ENCODE results near the gene FABP3.

DNA sequence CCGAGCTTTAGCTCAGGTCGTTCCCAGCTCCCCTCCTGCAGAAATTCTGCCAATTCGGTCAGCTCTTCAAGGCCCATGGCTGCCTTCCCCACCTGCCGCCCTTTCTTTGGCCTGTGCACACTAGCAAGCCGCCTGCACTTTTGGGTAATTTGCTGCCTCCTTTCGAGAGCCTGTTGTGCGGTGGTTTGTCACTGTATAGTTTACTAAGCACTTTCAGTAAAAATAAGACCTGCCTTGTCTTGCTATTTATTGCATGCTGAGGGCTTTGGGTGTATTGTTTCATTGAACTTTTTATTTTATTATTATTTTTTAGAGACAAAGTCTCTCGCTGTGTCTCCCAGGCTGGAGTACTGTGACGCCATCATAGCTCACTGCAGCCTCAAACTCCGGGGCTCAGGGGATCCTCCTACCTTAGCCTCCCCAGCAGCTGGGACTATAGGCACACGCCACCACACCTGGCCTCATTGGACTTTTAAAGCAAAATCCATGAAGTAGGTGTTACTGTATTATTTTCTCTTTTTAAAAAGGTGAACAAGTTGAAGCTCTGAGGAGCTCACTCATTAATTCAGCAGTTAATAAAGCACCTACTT lies 1.1 kb upstream of the FABP3 start:
- TF ChIP-seq, protein P1, sequence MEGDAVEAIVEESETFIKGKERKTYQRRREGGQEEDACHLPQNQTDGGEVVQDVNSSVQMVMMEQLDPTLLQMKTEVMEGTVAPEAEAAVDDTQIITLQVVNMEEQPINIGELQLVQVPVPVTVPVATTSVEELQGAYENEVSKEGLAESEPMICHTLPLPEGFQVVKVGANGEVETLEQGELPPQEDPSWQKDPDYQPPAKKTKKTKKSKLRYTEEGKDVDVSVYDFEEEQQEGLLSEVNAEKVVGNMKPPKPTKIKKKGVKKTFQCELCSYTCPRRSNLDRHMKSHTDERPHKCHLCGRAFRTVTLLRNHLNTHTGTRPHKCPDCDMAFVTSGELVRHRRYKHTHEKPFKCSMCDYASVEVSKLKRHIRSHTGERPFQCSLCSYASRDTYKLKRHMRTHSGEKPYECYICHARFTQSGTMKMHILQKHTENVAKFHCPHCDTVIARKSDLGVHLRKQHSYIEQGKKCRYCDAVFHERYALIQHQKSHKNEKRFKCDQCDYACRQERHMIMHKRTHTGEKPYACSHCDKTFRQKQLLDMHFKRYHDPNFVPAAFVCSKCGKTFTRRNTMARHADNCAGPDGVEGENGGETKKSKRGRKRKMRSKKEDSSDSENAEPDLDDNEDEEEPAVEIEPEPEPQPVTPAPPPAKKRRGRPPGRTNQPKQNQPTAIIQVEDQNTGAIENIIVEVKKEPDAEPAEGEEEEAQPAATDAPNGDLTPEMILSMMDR (IDR thresholded peaks at IDR 0.05; ENCODE audit: control extremely low read depth in 1 of 3, insufficient read depth in 1 of 3, low read depth in 1 of 3, low read length in 3 of 3) = no peak
- TF ChIP-seq FOSL1 (IDR thresholded peaks at IDR 0.05; ENCODE audit: insufficient read depth, low read depth, low read length) = no peak
- no peak for TF ChIP-seq KDM4A (IDR thresholded peaks at IDR 0.05; ENCODE audit: low read depth, low read length, severe bottlenecking)
- TF ChIP-seq EZH2 (IDR thresholded peaks at IDR 0.05; ENCODE audit: low read depth, low read length, severe bottlenecking) = no peak

Measured in H1 (cell line).